T-helper 1 cell treated with Interleukin-12 subunit alpha and Interleukin-12 subunit beta and Interleukin-4 antibody, amounts not matched to agents 30 ng/mL and 1 ng/mL, for 36 hours (primary cell): Measurements from ENCODE around the gene POTEB2. TPM values are rescaled to one million over a fixed set of nuclear protein-coding genes. Genes with fewer than 3 reads are reported as not detected.
"Not testable (repeated sequence)": the region's sequence is repeated elsewhere in the genome, so short reads cannot be mapped to it uniquely, and the experiment has no call there.

ENCODE experiments used
- intact Hi-C: fragments of 100-400 bp; cut with micrococcal nuclease; formaldehyde crosslinking; loops from one replicate; pipeline ENCODE4 v1.15.1; 2024
- total RNA-seq: library from RNA; stranded (reverse); gene quantifications from 2 replicates; pipeline ENCODE4 v1.2.3, GENCODE V29; 2022

The POTEB2 gene
- total RNA-seq: not detected in 2 replicates

GRCh38 chr15:20866214-20866613 lies at the start of gene POTEB2:
Gene POTEB2 (minus strand): TSS chr15:20866314. CDS start chr15:20866281, 33 bp downstream.
- intact Hi-C loops: not testable (repeated sequence)

- intact Hi-C loops: not testable (repeated sequence)
Observed at GRCh38 chr15:20879916-20880315, 13.8 kb upstream of the POTEB2 start.

GRCh38 chr15:20878464-20878863 lies 12.3 kb upstream of the POTEB2 start:
- intact Hi-C loops: not testable (repeated sequence)

GRCh38 chr15:20877819-20878218 lies 11.7 kb upstream of the POTEB2 start:
- intact Hi-C loops: not testable (repeated sequence)
